Mammary epithelial cell (primary cell): ENCODE results near the gene TAGLN2.
"Not testable (repeated sequence)": the region's sequence is repeated elsewhere in the genome, so short reads cannot be mapped to it uniquely, and the experiment has no call there.

ENCODE experiments used
- EZH2 ChIP-seq: IDR thresholded peaks from 2 replicates; pipeline ENCODE4 v1.6.1; 2012; ENCODE audit warnings: low read length, inconsistent platforms, borderline replicate concordance
- TF ChIP-seq, protein P1 (sequence below), 2 donors: IDR thresholded peaks in 1 of 2; conservative IDR thresholded peaks in 1 of 2; 2 replicates each; pipeline ENCODE4 v1.5.1; 2011 to 2012; ENCODE audit warnings: inconsistent platforms in 2 of 2, low read length in 2 of 2, mild to moderate bottlenecking in 2 of 2, control low read depth in 1 of 2, low read depth in 1 of 2; ENCODE audit not compliant: insufficient read depth in 1 of 2; ENCODE audit errors: extremely low read depth in 1 of 2

DNA sequence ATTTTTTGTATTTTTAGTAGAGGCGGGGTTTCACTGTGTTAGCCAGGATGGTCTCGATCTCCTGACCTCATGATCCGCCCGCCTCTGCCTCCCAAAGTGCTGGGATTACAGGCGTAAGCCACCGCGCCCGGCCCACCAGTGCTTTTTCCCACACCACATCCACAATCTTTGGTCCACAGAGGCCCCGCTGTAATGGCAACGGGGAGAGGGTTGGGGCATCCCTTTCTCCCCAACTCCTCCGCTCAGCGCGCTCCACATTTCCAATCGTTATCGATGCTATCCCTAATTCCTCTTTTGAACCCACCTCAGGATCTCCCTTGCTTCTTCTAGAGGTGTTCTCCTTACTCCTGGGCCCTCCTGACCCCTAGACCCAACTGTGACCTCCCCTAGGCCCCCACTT lies 25.7 kb downstream of the TAGLN2 start:
- TF ChIP-seq, protein P1, sequence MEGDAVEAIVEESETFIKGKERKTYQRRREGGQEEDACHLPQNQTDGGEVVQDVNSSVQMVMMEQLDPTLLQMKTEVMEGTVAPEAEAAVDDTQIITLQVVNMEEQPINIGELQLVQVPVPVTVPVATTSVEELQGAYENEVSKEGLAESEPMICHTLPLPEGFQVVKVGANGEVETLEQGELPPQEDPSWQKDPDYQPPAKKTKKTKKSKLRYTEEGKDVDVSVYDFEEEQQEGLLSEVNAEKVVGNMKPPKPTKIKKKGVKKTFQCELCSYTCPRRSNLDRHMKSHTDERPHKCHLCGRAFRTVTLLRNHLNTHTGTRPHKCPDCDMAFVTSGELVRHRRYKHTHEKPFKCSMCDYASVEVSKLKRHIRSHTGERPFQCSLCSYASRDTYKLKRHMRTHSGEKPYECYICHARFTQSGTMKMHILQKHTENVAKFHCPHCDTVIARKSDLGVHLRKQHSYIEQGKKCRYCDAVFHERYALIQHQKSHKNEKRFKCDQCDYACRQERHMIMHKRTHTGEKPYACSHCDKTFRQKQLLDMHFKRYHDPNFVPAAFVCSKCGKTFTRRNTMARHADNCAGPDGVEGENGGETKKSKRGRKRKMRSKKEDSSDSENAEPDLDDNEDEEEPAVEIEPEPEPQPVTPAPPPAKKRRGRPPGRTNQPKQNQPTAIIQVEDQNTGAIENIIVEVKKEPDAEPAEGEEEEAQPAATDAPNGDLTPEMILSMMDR (conservative IDR thresholded peaks at IDR 0.05 in 1 of 2, IDR thresholded peaks at IDR 0.05 in 1 of 2; ENCODE audit: extremely low read depth in 1 of 2, insufficient read depth in 1 of 2, low read depth in 1 of 2, low read length in 2 of 2), result not testable (repeated sequence)
- TF ChIP-seq EZH2, result not testable (repeated sequence)
